HG03060 (cell line): ENCODE data around the gene RPUSD3.
"Not testable (repeated sequence)": the region's sequence is repeated elsewhere in the genome, so short reads cannot be mapped to it uniquely, and the experiment has no call there.

Experiments
- ATAC-seq: cut with Tn5 transposase; IDR thresholded peaks from one replicate; pipeline ENCODE4 v1.9.1; 2021; ENCODE audit warnings: low read depth, moderate number of reproducible peaks; ENCODE audit not compliant: unreplicated experiment

RPUSD3 gene

GRCh38 chr3:9866639-9867038 lies 22.8 kb upstream of the RPUSD3 start:
- ATAC-seq = no peak

- ATAC-seq = not testable (repeated sequence)
Observed at GRCh38 chr3:9865125-9865637, 21.4 kb upstream of the RPUSD3 start.

GRCh38 chr3:9864200-9864927 lies 20.6 kb upstream of the RPUSD3 start:
- no peak for ATAC-seq

- no peak for ATAC-seq
Observed at GRCh38 chr3:9863058-9863772, 19.4 kb upstream of the RPUSD3 start.

- no peak for ATAC-seq
Observed at GRCh38 chr3:9862391-9863057, 18.7 kb upstream of the RPUSD3 start.

- no peak for ATAC-seq
Observed at GRCh38 chr3:9861626-9862130, 17.9 kb upstream of the RPUSD3 start.

GRCh38 chr3:9861201-9861600 lies 17.4 kb upstream of the RPUSD3 start:
- ATAC-seq = no peak

GRCh38 chr3:9859530-9860025 lies 15.8 kb upstream of the RPUSD3 start:
- no peak for ATAC-seq

GRCh38 chr3:9855594-9855993 lies 11.8 kb upstream of the RPUSD3 start:
- ATAC-seq = no peak

- ATAC-seq = not testable (repeated sequence)
Observed at GRCh38 chr3:9854291-9854940, 10.6 kb upstream of the RPUSD3 start.

- no peak for ATAC-seq
Observed at GRCh38 chr3:9852528-9852927, 8.7 kb upstream of the RPUSD3 start.

- ATAC-seq = not testable (repeated sequence)
Observed at GRCh38 chr3:9851926-9852325, 8.1 kb upstream of the RPUSD3 start.

- ATAC-seq = not testable (repeated sequence)
Observed at GRCh38 chr3:9851383-9851782, 7.6 kb upstream of the RPUSD3 start.

GRCh38 chr3:9848860-9849259 lies 5.1 kb upstream of the RPUSD3 start:
- ATAC-seq = not testable (repeated sequence)

- not testable (repeated sequence) for ATAC-seq
Observed at GRCh38 chr3:9847870-9848269, 4.1 kb upstream of the RPUSD3 start.

GRCh38 chr3:9846931-9847488 lies 3.2 kb upstream of the RPUSD3 start:
- no peak for ATAC-seq

- ATAC-seq = no peak
Observed at GRCh38 chr3:9846231-9846630, 2.4 kb upstream of the RPUSD3 start.

- ATAC-seq = no peak
Observed at GRCh38 chr3:9841015-9841414, 2.8 kb downstream of the RPUSD3 start.

- no peak for ATAC-seq
Observed at GRCh38 chr3:9838856-9839255, 5.0 kb downstream of the RPUSD3 start.
